ENCODE data around the gene CX3CL1.
"Not testable (repeated sequence)": the region's sequence is repeated elsewhere in the genome, so short reads cannot be mapped to it uniquely, and the experiment has no call there.

Gene CX3CL1
- 0 reads per million in 2 experiments for total RNA-seq

- no peak for DNase-seq (ENCODE audit: low read depth)
These were observed at the start of gene CX3CL1 for GRCh38 chr16:57372372-57373116. TSS of gene CX3CL1 (plus strand) at chr16:57372490. CDS start at chr16:57372569, 79 bp downstream.

- DNase-seq (ENCODE audit: low read depth), result no peak
These were observed 47.5 kb upstream of the CX3CL1 start for GRCh38 chr16:57324749-57325148.

GRCh38 chr16:57325458-57325857, 46.8 kb upstream of the CX3CL1 start:
- no peak for DNase-seq (ENCODE audit: low read depth)

GRCh38 chr16:57329718-57330327, 42.5 kb upstream of the CX3CL1 start:
- no peak for DNase-seq (ENCODE audit: low read depth)

- no peak for DNase-seq (ENCODE audit: low read depth)
These were observed 40.9 kb upstream of the CX3CL1 start for GRCh38 chr16:57331355-57331754.

GRCh38 chr16:57333402-57333801, 38.9 kb upstream of the CX3CL1 start:
- no peak for DNase-seq (ENCODE audit: low read depth)

GRCh38 chr16:57335366-57335765, 36.9 kb upstream of the CX3CL1 start:
- DNase-seq (ENCODE audit: low read depth), result no peak

- no peak for DNase-seq (ENCODE audit: low read depth)
These were observed 31.2 kb upstream of the CX3CL1 start for GRCh38 chr16:57341062-57341440.

- no peak for DNase-seq (ENCODE audit: low read depth)
These were observed 30.6 kb upstream of the CX3CL1 start for GRCh38 chr16:57341441-57342303.

- DNase-seq (ENCODE audit: low read depth), result not testable (repeated sequence)
These were observed 29.7 kb upstream of the CX3CL1 start for GRCh38 chr16:57342606-57343005.

- DNase-seq (ENCODE audit: low read depth), result no peak
These were observed 29.1 kb upstream of the CX3CL1 start for GRCh38 chr16:57343221-57343620.

- DNase-seq (ENCODE audit: low read depth), result not testable (repeated sequence)
These were observed 28.2 kb upstream of the CX3CL1 start for GRCh38 chr16:57344094-57344493.

- no peak for DNase-seq (ENCODE audit: low read depth)
These were observed 27.3 kb upstream of the CX3CL1 start for GRCh38 chr16:57345021-57345420.

GRCh38 chr16:57345666-57346204, 26.6 kb upstream of the CX3CL1 start:
- no peak for DNase-seq (ENCODE audit: low read depth)

- DNase-seq (ENCODE audit: low read depth), result no peak
These were observed 24.4 kb upstream of the CX3CL1 start for GRCh38 chr16:57347858-57348257.

- no peak for DNase-seq (ENCODE audit: low read depth)
These were observed 24.0 kb upstream of the CX3CL1 start for GRCh38 chr16:57348327-57348726.

GRCh38 chr16:57349212-57350031, 22.9 kb upstream of the CX3CL1 start:
- no peak for DNase-seq (ENCODE audit: low read depth)

- no peak for DNase-seq (ENCODE audit: low read depth)
These were observed 19.6 kb upstream of the CX3CL1 start for GRCh38 chr16:57352636-57353047.

- DNase-seq (ENCODE audit: low read depth), result no peak
These were observed 18.0 kb upstream of the CX3CL1 start for GRCh38 chr16:57354311-57354710.

- no peak for DNase-seq (ENCODE audit: low read depth)
These were observed 16.3 kb upstream of the CX3CL1 start for GRCh38 chr16:57355898-57356414.

- DNase-seq (ENCODE audit: low read depth), result no peak
These were observed 15.7 kb upstream of the CX3CL1 start for GRCh38 chr16:57356547-57356946.
